ENCODE measurements around the gene SPATS2L.
A peak's percentile ranks its signal among the peaks of the same experiment; 100 is the strongest.

The SPATS2L gene

DNA sequence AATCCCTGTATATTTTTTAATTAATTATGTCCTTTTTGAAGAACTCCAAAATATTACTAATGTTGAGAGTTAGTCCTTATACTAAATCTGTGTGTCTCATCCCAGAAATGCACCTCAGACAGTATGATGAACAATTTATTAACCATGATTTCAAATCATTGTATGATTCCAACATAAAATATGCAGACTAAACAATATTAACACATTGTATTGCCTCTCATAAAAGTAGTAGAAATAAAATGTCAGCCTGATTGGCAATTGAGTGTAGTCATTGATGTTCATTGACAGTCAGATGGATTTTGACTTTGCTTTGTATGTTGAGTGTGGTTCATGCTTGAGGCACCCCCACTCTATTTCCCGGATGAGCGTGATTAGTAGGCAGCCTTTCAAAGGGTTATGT is 145.9 kb downstream of the SPATS2L start:
- TF ChIP-seq BCL11A (tag by site-specific recombination; IDR thresholded peaks at IDR 0.05; ENCODE audit: low read depth) = no peak
- H3K4me1 ChIP-seq (ENCODE audit: control insufficient read depth, insufficient read depth, low read length) = 0 out of 2 replicates have a peak, but pooled peaks cover 2% of the 10 kb centered on the region
- H3K4me3 ChIP-seq (ENCODE audit: low read depth, low read length) = no peak overlapping the region
- ChIA-PET POLR2A (no interaction called here), CTCF (no interaction called here)
- no peak overlapping the region for H3K27ac ChIP-seq (ENCODE audit: extremely low read depth, low read depth, low read length)
- H3K9me3 ChIP-seq (ENCODE audit: control insufficient read depth, insufficient read depth, low read depth, low read length) = no peaks in the 10 kb centered on the region
- H3K36me3 ChIP-seq (ENCODE audit: control insufficient read depth in 2 of 2, insufficient read depth in 1 of 2, low read length in 2 of 2) = no peaks in the 10 kb centered on the region

DNA sequence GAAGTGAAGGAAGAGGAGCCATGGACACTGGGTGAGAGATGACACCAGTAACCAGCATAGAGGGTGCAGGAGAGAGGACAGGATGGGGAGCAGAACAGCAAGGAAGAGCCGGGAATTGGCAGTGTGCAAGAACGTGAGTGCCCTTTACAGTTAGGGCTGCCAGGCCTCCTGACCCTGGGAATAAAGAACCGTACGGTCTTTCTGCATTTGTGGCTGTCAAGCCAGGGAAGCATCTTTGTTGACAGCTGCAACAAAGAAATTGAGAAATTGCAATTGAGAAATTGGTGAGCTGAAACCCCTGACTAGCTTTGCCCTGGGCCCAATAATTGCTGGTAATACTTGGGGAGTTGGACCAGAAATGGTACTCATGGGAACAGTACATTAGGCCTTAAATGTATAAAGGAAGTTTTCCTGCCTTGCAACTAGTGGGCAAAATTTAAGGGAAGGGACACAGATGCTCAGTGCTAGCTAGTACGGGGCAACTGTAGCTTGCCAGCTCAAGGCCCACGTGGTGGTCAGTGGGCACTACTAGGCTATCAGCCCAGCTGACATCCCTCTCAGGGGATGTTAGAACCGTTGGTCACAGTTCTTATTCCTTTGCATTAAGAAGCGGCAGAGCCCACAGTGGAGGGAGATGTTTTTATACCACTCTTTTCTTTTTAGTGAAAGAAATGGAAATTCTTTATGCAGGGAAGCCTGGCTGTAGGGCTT is 146.8 kb downstream of the SPATS2L start:
- ChIA-PET POLR2A (no interaction called here), CTCF (no interaction called here)
- Histone ChIP-seq H3K36me3 (ENCODE audit: control insufficient read depth in 2 of 2, insufficient read depth in 1 of 2, low read length in 2 of 2) (no peaks in the 10 kb centered on the region), H3K27ac (ENCODE audit: extremely low read depth, low read depth, low read length) (no peak overlapping the region), H3K9me3 (ENCODE audit: control insufficient read depth, insufficient read depth, low read depth, low read length) (no peaks in the 10 kb centered on the region), H3K4me3 (ENCODE audit: low read depth, low read length) (no peak overlapping the region), H3K4me1 (ENCODE audit: control insufficient read depth, insufficient read depth, low read length) (0 out of 2 replicates have a peak, but pooled peaks cover 2% of the 10 kb centered on the region)
- no peak for TF ChIP-seq ZNF23 (tag by site-specific recombination; IDR thresholded peaks at IDR 0.05; ENCODE audit: borderline replicate concordance)
- no peak for TF ChIP-seq ZFP41 (tag by site-specific recombination; IDR thresholded peaks at IDR 0.05; ENCODE audit: borderline replicate concordance)
- TF ChIP-seq ZNF596 (tag by site-specific recombination; IDR thresholded peaks at IDR 0.05) = no peak
- TF ChIP-seq SP3 (tag by site-specific recombination; IDR thresholded peaks at IDR 0.05) = no peak
- TF ChIP-seq, protein P1, sequence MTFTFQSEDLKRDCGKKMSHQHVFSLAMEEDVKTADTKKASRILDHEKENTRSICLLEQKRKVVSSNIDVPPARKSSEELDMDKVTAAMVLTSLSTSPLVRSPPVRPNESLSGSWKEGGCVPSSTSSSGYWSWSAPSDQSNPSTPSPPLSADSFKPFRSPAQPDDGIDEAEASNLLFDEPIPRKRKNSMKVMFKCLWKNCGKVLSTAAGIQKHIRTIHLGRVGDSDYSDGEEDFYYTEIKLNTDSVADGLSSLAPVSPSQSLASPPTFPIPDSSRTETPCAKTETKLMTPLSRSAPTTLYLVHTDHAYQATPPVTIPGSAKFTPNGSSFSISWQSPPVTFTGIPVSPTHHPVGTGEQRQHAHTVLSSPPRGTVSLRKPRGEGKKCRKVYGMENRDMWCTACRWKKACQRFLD (tag by site-specific recombination; IDR thresholded peaks at IDR 0.05) = no peak
- TF ChIP-seq, protein P2, sequence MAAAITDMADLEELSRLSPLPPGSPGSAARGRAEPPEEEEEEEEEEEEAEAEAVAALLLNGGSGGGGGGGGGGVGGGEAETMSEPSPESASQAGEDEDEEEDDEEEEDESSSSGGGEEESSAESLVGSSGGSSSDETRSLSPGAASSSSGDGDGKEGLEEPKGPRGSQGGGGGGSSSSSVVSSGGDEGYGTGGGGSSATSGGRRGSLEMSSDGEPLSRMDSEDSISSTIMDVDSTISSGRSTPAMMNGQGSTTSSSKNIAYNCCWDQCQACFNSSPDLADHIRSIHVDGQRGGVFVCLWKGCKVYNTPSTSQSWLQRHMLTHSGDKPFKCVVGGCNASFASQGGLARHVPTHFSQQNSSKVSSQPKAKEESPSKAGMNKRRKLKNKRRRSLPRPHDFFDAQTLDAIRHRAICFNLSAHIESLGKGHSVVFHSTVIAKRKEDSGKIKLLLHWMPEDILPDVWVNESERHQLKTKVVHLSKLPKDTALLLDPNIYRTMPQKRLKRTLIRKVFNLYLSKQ (tag by site-specific recombination; IDR thresholded peaks at IDR 0.05; ENCODE audit: borderline replicate concordance) = no peak
- TF ChIP-seq REPIN1 (tag by site-specific recombination; IDR thresholded peaks at IDR 0.05; ENCODE audit: low read depth) = no peak

DNA sequence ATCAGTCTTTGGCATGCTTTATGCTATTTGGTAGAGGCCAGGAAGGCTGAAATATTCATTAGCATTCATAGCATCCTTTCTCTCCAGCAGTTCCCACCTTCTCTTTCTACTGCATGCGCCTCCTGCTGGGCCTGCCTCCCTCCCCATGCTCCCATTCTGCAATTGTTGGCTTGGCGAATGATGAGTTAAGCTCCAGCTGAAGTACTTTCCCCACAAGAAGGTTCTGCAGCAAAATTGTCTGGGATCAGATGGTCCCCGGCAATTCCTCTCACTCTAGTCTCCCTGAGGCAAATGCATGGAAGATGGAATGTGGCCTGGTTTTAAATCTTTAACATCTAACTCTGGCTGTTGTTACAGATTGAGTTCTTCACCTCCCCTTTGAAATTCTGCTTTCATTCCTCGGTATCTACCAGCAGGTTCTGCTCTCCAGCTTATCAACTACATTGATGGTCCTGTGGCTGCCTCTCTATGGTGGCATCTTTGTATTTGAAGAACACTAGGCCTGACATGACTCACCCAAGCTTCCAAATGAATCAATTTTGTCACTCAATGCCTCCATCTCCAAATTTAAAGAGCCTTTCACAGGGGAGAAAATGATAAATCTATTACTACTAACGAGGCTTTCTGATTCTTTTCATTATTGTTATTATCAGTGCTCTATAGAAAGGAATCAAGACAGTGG is 147.5 kb downstream of the SPATS2L start:
- H3K9me3 ChIP-seq (ENCODE audit: control insufficient read depth, insufficient read depth, low read depth, low read length) = no peaks in the 10 kb centered on the region
- no peaks in the 10 kb centered on the region for H3K36me3 ChIP-seq (ENCODE audit: control insufficient read depth in 2 of 2, insufficient read depth in 1 of 2, low read length in 2 of 2)
- CTCF ChIA-PET = interaction anchor here (0.8 kb wide), 2 partner anchors 22 to 311 kb away, joined by 3 read pairs; no protein-coding TSS in a partner anchor
- TF ChIP-seq ZNF416 (tag by site-specific recombination; IDR thresholded peaks at IDR 0.05) (no peak), ZNF140 (tag by site-specific recombination; IDR thresholded peaks at IDR 0.05) (peak; percentile 12; the same call in 1 of the 2 replicates), ZIC2 (tag by site-specific recombination; IDR thresholded peaks at IDR 0.05) (no peak)
- 0 out of 2 replicates have a peak, but pooled peaks cover 2% of the 10 kb centered on the region for H3K4me1 ChIP-seq (ENCODE audit: control insufficient read depth, insufficient read depth, low read length)
- no peak overlapping the region for H3K27ac ChIP-seq (ENCODE audit: extremely low read depth, low read depth, low read length)
- H3K4me3 ChIP-seq (ENCODE audit: low read depth, low read length) = no peak overlapping the region
- POLR2A ChIA-PET = no interaction called here

DNA sequence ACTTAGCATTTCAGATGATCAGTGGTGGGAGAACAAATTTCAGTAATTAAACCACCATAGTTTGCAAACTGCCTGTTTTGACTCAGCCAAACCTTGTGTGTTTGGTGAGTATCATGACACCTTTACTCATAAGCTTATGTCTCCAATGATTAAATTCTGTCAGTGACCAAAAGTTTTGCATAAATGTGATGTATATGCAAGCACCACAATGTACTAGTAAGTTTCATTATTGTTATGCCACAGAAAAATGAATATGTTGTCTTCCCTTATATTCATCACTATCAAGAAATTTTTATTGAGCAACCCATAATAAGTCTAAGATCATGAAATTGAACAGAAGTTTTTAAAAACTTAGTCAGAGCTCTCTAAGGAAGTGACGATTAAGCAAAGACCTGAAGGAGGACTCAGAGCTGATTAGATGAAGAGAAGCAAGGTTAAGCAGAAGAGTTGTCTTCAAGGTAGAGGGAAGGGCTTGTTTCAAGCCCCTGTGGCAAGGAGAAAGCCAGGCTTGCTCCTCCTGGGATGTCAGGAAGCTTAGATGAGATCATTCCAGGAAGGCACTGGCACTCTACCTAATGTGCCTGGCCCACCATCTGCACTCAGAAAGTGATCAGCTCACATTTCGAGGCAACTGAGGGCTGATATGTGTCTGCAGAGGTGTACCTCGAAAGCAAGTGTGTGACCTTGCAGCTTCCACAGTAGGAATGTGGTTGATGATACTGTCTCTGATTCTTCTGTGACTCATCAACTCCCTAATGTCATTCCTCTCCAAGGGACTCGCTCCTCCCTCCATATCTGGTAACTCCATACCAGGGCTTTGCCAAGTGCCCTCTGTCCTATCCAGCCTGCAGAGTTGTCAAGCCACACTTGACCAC is 148.7 kb downstream of the SPATS2L start:
- no peak overlapping the region for H3K4me3 ChIP-seq (ENCODE audit: low read depth, low read length)
- ChIA-PET POLR2A (no interaction called here), CTCF (interaction anchor here (0.6 to 0.8 kb wide), 3 partner anchors 11 to 312 kb away, joined by 3 read pairs; no protein-coding TSS in a partner anchor)
- peaks cover 0 to 3% of the 10 kb centered on the region in 2 experiments; a peak in 2 of 3 replicates for H3K36me3 ChIP-seq (ENCODE audit: control insufficient read depth in 2 of 2, insufficient read depth in 1 of 2, low read length in 2 of 2)
- TF ChIP-seq ZBTB1 (tag by site-specific recombination; IDR thresholded peaks at IDR 0.05) = no peak
- no peak for TF ChIP-seq ZNF140 (tag by site-specific recombination; IDR thresholded peaks at IDR 0.05)
- TF ChIP-seq WT1 (tag by site-specific recombination; IDR thresholded peaks at IDR 0.05) = no peak
- TF ChIP-seq SP3 (tag by site-specific recombination; IDR thresholded peaks at IDR 0.05) = no peak
- TF ChIP-seq, protein P3, sequence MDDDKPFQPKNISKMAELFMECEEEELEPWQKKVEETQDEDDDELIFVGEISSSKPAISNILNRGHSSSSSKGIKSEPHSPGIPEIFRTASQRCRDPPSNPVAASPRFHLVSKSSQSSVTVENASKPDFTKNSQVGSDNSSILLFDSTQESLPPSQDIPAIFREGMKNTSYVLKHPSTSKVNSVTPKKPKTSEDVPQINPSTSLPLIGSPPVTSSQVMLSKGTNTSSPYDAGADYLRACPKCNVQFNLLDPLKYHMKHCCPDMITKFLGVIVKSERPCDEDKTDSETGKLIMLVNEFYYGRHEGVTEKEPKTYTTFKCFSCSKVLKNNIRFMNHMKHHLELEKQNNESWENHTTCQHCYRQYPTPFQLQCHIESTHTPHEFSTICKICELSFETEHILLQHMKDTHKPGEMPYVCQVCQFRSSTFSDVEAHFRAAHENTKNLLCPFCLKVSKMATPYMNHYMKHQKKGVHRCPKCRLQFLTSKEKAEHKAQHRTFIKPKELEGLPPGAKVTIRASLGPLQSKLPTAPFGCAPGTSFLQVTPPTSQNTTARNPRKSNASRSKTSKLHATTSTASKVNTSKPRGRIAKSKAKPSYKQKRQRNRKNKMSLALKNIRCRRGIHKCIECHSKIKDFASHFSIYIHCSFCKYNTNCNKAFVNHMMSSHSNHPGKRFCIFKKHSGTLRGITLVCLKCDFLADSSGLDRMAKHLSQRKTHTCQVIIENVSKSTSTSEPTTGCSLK (tag by site-specific recombination; IDR thresholded peaks at IDR 0.05) = no peak
- no peak for TF ChIP-seq ZNF426 (tag by site-specific recombination; IDR thresholded peaks at IDR 0.05)
- no peak for TF ChIP-seq ZNF473 (tag by site-specific recombination; IDR thresholded peaks at IDR 0.05)
- no peak for TF ChIP-seq ZNF202 (tag by site-specific recombination; IDR thresholded peaks at IDR 0.05; ENCODE audit: borderline replicate concordance)
- no peaks in the 10 kb centered on the region for H3K9me3 ChIP-seq (ENCODE audit: control insufficient read depth, insufficient read depth, low read depth, low read length)
- no peak overlapping the region for H3K27ac ChIP-seq (ENCODE audit: extremely low read depth, low read depth, low read length)
- 0 out of 2 replicates have a peak, but pooled peaks cover 2% of the 10 kb centered on the region for H3K4me1 ChIP-seq (ENCODE audit: control insufficient read depth, insufficient read depth, low read length)

All from HEK293 (cell line).